Measurements from ENCODE around the gene EIF5AL1. TPM values are rescaled to one million over a fixed set of nuclear protein-coding genes. Genes with fewer than 3 reads are reported as not detected.

Gene EIF5AL1
- total and polyA plus RNA-seq, 2 experiments from 2014 or later: 2.0 to 20.4 TPM

DNA sequence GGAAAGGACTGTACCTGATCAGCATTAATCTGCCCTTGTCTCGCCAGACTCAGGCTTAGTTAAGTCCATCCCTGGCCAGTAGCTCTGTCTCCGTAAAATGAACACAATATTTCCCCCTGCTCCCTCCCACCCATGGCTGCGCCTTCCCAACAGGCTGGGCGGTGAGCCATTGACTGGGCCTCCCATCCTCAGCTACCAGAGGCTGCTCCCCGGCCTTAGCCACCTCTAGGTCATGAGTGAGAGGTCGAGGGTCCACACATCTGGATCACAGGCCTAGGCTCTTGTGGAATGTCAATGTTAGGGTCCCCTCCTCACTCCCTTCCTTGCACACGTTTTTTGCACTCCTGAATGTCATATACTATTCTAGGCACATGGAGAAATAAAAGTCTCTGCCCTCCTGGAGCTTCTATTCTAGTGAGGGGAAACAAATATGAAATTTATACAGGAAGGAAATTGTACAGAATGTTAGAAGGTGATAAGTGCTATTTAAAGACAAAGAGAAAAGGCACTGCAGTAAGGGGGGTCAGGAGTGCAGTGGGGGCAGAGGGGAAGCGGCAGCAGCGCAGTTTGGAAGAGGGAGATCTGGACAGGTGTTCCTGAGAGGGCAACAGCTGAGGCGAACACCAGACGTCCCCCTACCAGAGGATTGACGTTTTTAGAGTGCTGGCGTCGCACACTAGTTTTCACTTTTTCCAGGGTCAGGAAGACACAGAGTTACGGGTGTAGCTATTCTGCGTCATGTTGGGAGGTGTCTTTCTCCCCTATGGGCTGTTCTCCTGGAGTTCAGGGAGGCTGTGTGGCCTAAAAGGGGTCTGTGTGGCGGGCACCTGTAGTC, 17.2 kb upstream of the EIF5AL1 start:
- peaks cover 15% of the 10 kb centered on the region for H3K9me3 Mint-ChIP-seq
- H3K9me2 ChIP-seq (ENCODE audit: insufficient read depth): no peaks in the 10 kb centered on the region
- TF ChIP-seq ZNF114 (CRISPR knock-in tag; IDR thresholded peaks at IDR 0.05) (no peak), NANOG (IDR thresholded peaks at IDR 0.05; ENCODE audit: borderline replicate concordance) (no peak), POLR2AphosphoS5 (IDR thresholded peaks at IDR 0.05; ENCODE audit: low read depth) (no peak), CREB1 (CRISPR knock-in tag; IDR thresholded peaks at IDR 0.05; ENCODE audit: low read depth) (no peak), STAT1 (IDR thresholded peaks at IDR 0.05; ENCODE audit: unreplicated experiment) (no peak), ZNF331 (CRISPR knock-in tag; IDR thresholded peaks at IDR 0.05; ENCODE audit: low read depth) (no peak), EZH2 (IDR thresholded peaks at IDR 0.05; ENCODE audit: low read depth, unreplicated experiment) (no peak), EZH2phosphoT487 (IDR thresholded peaks at IDR 0.05; ENCODE audit: unreplicated experiment) (no peak), JUNB (IDR thresholded peaks at IDR 0.05; ENCODE audit: unreplicated experiment) (no peak)
- TF ChIP-seq, protein P1, sequence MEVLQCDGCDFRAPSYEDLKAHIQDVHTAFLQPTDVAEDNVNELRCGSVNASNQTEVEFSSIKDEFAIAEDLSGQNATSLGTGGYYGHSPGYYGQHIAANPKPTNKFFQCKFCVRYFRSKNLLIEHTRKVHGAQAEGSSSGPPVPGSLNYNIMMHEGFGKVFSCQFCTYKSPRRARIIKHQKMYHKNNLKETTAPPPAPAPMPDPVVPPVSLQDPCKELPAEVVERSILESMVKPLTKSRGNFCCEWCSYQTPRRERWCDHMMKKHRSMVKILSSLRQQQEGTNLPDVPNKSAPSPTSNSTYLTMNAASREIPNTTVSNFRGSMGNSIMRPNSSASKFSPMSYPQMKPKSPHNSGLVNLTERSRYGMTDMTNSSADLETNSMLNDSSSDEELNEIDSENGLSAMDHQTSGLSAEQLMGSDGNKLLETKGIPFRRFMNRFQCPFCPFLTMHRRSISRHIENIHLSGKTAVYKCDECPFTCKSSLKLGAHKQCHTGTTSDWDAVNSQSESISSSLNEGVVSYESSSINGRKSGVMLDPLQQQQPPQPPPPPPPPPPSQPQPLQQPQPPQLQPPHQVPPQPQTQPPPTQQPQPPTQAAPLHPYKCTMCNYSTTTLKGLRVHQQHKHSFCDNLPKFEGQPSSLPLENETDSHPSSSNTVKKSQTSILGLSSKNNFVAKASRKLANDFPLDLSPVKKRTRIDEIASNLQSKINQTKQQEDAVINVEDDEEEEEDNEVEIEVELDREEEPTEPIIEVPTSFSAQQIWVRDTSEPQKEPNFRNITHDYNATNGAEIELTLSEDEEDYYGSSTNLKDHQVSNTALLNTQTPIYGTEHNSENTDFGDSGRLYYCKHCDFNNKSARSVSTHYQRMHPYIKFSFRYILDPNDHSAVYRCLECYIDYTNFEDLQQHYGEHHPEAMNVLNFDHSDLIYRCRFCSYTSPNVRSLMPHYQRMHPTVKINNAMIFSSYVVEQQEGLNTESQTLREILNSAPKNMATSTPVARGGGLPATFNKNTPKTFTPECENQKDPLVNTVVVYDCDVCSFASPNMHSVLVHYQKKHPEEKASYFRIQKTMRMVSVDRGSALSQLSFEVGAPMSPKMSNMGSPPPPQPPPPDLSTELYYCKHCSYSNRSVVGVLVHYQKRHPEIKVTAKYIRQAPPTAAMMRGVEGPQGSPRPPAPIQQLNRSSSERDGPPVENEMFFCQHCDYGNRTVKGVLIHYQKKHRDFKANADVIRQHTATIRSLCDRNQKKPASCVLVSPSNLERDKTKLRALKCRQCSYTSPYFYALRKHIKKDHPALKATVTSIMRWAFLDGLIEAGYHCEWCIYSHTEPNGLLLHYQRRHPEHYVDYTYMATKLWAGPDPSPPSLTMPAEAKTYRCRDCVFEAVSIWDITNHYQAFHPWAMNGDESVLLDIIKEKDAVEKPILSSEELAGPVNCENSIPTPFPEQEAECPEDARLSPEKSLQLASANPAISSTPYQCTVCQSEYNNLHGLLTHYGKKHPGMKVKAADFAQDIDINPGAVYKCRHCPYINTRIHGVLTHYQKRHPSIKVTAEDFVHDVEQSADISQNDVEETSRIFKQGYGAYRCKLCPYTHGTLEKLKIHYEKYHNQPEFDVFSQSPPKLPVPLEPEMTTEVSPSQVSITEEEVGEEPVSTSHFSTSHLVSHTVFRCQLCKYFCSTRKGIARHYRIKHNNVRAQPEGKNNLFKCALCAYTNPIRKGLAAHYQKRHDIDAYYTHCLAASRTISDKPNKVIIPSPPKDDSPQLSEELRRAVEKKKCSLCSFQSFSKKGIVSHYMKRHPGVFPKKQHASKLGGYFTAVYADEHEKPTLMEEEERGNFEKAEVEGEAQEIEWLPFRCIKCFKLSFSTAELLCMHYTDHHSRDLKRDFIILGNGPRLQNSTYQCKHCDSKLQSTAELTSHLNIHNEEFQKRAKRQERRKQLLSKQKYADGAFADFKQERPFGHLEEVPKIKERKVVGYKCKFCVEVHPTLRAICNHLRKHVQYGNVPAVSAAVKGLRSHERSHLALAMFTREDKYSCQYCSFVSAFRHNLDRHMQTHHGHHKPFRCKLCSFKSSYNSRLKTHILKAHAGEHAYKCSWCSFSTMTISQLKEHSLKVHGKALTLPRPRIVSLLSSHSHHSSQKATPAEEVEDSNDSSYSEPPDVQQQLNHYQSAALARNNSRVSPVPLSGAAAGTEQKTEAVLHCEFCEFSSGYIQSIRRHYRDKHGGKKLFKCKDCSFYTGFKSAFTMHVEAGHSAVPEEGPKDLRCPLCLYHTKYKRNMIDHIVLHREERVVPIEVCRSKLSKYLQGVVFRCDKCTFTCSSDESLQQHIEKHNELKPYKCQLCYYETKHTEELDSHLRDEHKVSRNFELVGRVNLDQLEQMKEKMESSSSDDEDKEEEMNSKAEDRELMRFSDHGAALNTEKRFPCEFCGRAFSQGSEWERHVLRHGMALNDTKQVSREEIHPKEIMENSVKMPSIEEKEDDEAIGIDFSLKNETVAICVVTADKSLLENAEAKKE (CRISPR knock-in tag; IDR thresholded peaks at IDR 0.05): no peak
- TF ChIP-seq, protein P2, sequence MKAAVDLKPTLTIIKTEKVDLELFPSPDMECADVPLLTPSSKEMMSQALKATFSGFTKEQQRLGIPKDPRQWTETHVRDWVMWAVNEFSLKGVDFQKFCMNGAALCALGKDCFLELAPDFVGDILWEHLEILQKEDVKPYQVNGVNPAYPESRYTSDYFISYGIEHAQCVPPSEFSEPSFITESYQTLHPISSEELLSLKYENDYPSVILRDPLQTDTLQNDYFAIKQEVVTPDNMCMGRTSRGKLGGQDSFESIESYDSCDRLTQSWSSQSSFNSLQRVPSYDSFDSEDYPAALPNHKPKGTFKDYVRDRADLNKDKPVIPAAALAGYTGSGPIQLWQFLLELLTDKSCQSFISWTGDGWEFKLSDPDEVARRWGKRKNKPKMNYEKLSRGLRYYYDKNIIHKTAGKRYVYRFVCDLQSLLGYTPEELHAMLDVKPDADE (IDR thresholded peaks at IDR 0.05): no peak
- TF ChIP-seq, protein P3, sequence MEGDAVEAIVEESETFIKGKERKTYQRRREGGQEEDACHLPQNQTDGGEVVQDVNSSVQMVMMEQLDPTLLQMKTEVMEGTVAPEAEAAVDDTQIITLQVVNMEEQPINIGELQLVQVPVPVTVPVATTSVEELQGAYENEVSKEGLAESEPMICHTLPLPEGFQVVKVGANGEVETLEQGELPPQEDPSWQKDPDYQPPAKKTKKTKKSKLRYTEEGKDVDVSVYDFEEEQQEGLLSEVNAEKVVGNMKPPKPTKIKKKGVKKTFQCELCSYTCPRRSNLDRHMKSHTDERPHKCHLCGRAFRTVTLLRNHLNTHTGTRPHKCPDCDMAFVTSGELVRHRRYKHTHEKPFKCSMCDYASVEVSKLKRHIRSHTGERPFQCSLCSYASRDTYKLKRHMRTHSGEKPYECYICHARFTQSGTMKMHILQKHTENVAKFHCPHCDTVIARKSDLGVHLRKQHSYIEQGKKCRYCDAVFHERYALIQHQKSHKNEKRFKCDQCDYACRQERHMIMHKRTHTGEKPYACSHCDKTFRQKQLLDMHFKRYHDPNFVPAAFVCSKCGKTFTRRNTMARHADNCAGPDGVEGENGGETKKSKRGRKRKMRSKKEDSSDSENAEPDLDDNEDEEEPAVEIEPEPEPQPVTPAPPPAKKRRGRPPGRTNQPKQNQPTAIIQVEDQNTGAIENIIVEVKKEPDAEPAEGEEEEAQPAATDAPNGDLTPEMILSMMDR (conservative IDR thresholded peaks at IDR 0.05; ENCODE audit: low read depth in 2 of 2): no peak
- TF ChIP-seq, protein P4, sequence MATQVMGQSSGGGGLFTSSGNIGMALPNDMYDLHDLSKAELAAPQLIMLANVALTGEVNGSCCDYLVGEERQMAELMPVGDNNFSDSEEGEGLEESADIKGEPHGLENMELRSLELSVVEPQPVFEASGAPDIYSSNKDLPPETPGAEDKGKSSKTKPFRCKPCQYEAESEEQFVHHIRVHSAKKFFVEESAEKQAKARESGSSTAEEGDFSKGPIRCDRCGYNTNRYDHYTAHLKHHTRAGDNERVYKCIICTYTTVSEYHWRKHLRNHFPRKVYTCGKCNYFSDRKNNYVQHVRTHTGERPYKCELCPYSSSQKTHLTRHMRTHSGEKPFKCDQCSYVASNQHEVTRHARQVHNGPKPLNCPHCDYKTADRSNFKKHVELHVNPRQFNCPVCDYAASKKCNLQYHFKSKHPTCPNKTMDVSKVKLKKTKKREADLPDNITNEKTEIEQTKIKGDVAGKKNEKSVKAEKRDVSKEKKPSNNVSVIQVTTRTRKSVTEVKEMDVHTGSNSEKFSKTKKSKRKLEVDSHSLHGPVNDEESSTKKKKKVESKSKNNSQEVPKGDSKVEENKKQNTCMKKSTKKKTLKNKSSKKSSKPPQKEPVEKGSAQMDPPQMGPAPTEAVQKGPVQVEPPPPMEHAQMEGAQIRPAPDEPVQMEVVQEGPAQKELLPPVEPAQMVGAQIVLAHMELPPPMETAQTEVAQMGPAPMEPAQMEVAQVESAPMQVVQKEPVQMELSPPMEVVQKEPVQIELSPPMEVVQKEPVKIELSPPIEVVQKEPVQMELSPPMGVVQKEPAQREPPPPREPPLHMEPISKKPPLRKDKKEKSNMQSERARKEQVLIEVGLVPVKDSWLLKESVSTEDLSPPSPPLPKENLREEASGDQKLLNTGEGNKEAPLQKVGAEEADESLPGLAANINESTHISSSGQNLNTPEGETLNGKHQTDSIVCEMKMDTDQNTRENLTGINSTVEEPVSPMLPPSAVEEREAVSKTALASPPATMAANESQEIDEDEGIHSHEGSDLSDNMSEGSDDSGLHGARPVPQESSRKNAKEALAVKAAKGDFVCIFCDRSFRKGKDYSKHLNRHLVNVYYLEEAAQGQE (IDR thresholded peaks at IDR 0.05; ENCODE audit: unreplicated experiment): no peak
- DNase-seq (ENCODE audit: low spot score) (no peak), ATAC-seq (no peak)
- no peaks in the 10 kb centered on the region for H3F3A ChIP-seq (replicated peaks; ENCODE audit: low read depth)
- H3K27me3 Mint-ChIP-seq (ENCODE audit: insufficient read depth, low read depth, poor library complexity): peaks cover 21% of the 10 kb centered on the region
- H3K27ac ChIP-seq (ENCODE audit: low read depth): no peak overlapping the region
- peaks cover 6% of the 10 kb centered on the region; the same call in 2 of the 3 replicates for H3K4me1 Mint-ChIP-seq
- H3K4me2 ChIP-seq: no peak overlapping the region
- no peaks in the 10 kb centered on the region for H3K4me1 ChIP-seq (ENCODE audit: insufficient read depth)
- H2AFZ ChIP-seq: no peak overlapping the region
- H4K20me1 ChIP-seq (replicated peaks; ENCODE audit: insufficient read depth): no peaks in the 10 kb centered on the region
- no peak overlapping the region for H3K27ac Mint-ChIP-seq
- no peak overlapping the region for H3K4me3 ChIP-seq
- no peaks in the 10 kb centered on the region for H3K27me3 ChIP-seq (ENCODE audit: insufficient read depth)
- H3K79me2 ChIP-seq (replicated peaks; ENCODE audit: insufficient read depth): no peaks in the 10 kb centered on the region
- H3K36me3 ChIP-seq (ENCODE audit: insufficient read depth): no peaks in the 10 kb centered on the region
- no peaks in the 10 kb centered on the region for H3K36me3 Mint-ChIP-seq (ENCODE audit: low read depth)
- no peak overlapping the region for H3K4me3 Mint-ChIP-seq
